SK-N-SH (cell line): ENCODE data around the gene OR2F1. TPM values are rescaled to one million over a fixed set of nuclear protein-coding genes. Genes with fewer than 3 reads are reported as not detected.

Experiments
- CTCF ChIA-PET: fragments of 300-600, 350-600 bp; formaldehyde crosslinking; extraction: SDS; loops from one replicate; lab custom pipeline; 2021; lab: Yijun Ruan, JAX
- POLR2A ChIA-PET: fragments of 350-600 bp; sonication (Branson Sonifier 250); formaldehyde crosslinking; extraction: SDS; loops from one replicate; lab custom pipeline; 2020; ENCODE audit warnings: antibody characterized with exemption, inconsistent platforms; lab: Yijun Ruan, JAX
- DNase-seq: peaks from one replicate; pipeline ENCODE4 v3.0.0; 2012
- H2AFZ ChIP-seq: fragments of 200-600 bp; sonication (generic); 2 replicates; pipeline ENCODE4 v1.8.1; 2016; ENCODE audit warnings: antibody characterized with exemption, mild to moderate bottlenecking, low read depth
- H3F3A ChIP-seq: fragments of 200-600 bp; sonication (generic); replicated peaks from 2 replicates; pipeline ENCODE3; 2016; ENCODE audit warnings: antibody characterized with exemption, mild to moderate bottlenecking; ENCODE audit not compliant: insufficient read depth
- H3K27ac ChIP-seq, 2 experiments: fragments of 200-500 bp in 1 of 2; fragments of 200-600 bp in 1 of 2; sonication (Bioruptor generic) in 1 of 2; sonication (generic), shearing (Covaris generic) in 1 of 2; 2 replicates each; pipeline versions ENCODE4 v1.5.1 to v1.6.1; 2014 to 2016; ENCODE audit warnings: low read depth in 2 of 2, inconsistent platforms in 1 of 2, low read length in 1 of 2, mild to moderate bottlenecking in 1 of 2, mixed read lengths in 1 of 2
- H3K27me3 ChIP-seq: fragments of 200-600 bp; sonication (generic), shearing (Covaris generic); 2 replicates; pipeline ENCODE4 v1.6.1; 2016; ENCODE audit warnings: mixed run types; ENCODE audit not compliant: insufficient read depth
- H3K36me3 ChIP-seq, 2 experiments: fragments of 200-500 bp in 1 of 2; fragments of 200-600 bp in 1 of 2; sonication (Bioruptor generic) in 1 of 2; sonication (generic) in 1 of 2; replicated peaks in 1 of 2; 2 replicates each; pipeline versions ENCODE3 to v1.5.1; 2014 to 2016; ENCODE audit warnings: low read length in 1 of 2, mild to moderate bottlenecking in 1 of 2; ENCODE audit not compliant: insufficient read depth in 2 of 2, control insufficient read depth in 1 of 2
- H3K4me1 ChIP-seq, 2 experiments: fragments of 200-500 bp in 1 of 2; fragments of 200-600 bp in 1 of 2; sonication (Bioruptor generic) in 1 of 2; sonication (generic), shearing (Covaris generic) in 1 of 2; 2 replicates each; pipeline versions ENCODE4 v1.5.1 to v1.6.1; 2014 to 2016; ENCODE audit warnings: low read depth in 1 of 2, low read length in 1 of 2, mixed run types in 1 of 2; ENCODE audit not compliant: insufficient read depth in 2 of 2, control insufficient read depth in 1 of 2
- H3K4me2 ChIP-seq: fragments of 200-600 bp; sonication (generic), shearing (Covaris generic); 2 replicates; pipeline ENCODE4 v1.6.1; 2017; ENCODE audit warnings: mixed run types
- H3K4me3 ChIP-seq, 2 experiments: fragments of 200-500 bp in 1 of 2; fragments of 200-600 bp in 1 of 2; sonication (Bioruptor generic) in 1 of 2; sonication (generic), shearing (Covaris generic) in 1 of 2; 2 replicates each; pipeline versions ENCODE4 v1.5.1 to v1.8.1; 2014 to 2016; ENCODE audit warnings: low read depth in 2 of 2, inconsistent platforms in 1 of 2, low read length in 1 of 2, mild to moderate bottlenecking in 1 of 2, mixed read lengths in 1 of 2, moderate library complexity in 1 of 2
- H3K79me2 ChIP-seq: fragments of 200-600 bp; sonication (generic); 2 replicates; pipeline ENCODE4 v1.8.1; 2017; ENCODE audit warnings: mild to moderate bottlenecking; ENCODE audit not compliant: insufficient read depth
- H3K9ac ChIP-seq: fragments of 200-600 bp; sonication (generic); 2 replicates; pipeline ENCODE4 v1.6.1; 2017; ENCODE audit warnings: mixed run types
- H3K9me2 ChIP-seq: fragments of 200-600 bp; sonication (generic); 2 replicates; pipeline ENCODE4 v1.6.1; 2017; ENCODE audit warnings: mixed run types
- H3K9me3 ChIP-seq: fragments of 200-600 bp; sonication (generic); 2 replicates; pipeline ENCODE4 v1.6.1; 2017; ENCODE audit warnings: mixed run types, mild to moderate bottlenecking, moderate library complexity
- H4K20me1 ChIP-seq: fragments of 200-600 bp; sonication (generic); 2 replicates; pipeline ENCODE4 v1.6.1; 2017; ENCODE audit warnings: mild to moderate bottlenecking, mixed run types; ENCODE audit not compliant: insufficient read depth
- CHD2 ChIP-seq: fragments of 150-350 bp; IDR thresholded peaks from 2 replicates; pipeline ENCODE4 v1.6.1; 2018; ENCODE audit warnings: low read length; ENCODE audit not compliant: partially characterized antibody
- ELF1 ChIP-seq: IDR thresholded peaks from 2 replicates; pipeline ENCODE4 v1.4.0; 2012
- EP300 ChIP-seq, 2 experiments: IDR thresholded peaks; 2 replicates each; pipeline versions ENCODE4 v1.4.0 to v1.6.1; 2012; ENCODE audit warnings: borderline replicate concordance in 1 of 2, low read depth in 1 of 2, low read length in 1 of 2
- EZH2phosphoT487 ChIP-seq: fragments of 200-600 bp; sonication (generic); IDR thresholded peaks from 2 replicates; pipeline ENCODE4 v1.6.1; 2017; ENCODE audit warnings: low read depth, mixed run types, mild to moderate bottlenecking, antibody characterized with exemption, moderate library complexity, borderline replicate concordance
- FOXM1 ChIP-seq: IDR thresholded peaks from 2 replicates; pipeline ENCODE4 v1.4.0; 2012; ENCODE audit warnings: low read depth, mild to moderate bottlenecking
- JUND ChIP-seq: IDR thresholded peaks from 2 replicates; pipeline ENCODE4 v1.4.0; 2012
- MEF2A ChIP-seq: IDR thresholded peaks from 2 replicates; pipeline ENCODE4 v1.4.0; 2012; ENCODE audit warnings: low read depth, borderline replicate concordance
- POLR2AphosphoS5 ChIP-seq: IDR thresholded peaks from 2 replicates; pipeline ENCODE4 v1.6.1; 2012; ENCODE audit warnings: low read depth, low read length
- RAD21 ChIP-seq: IDR thresholded peaks from 2 replicates; pipeline ENCODE4 v1.6.1; 2012; ENCODE audit warnings: mild to moderate bottlenecking, low read length
- RFX5 ChIP-seq: IDR thresholded peaks from 2 replicates; pipeline ENCODE4 v1.6.1; 2012; ENCODE audit warnings: mild to moderate bottlenecking, improper control_type of control experiment, low read length
- RXRA ChIP-seq: IDR thresholded peaks from 2 replicates; pipeline ENCODE4 v1.4.0; 2012; ENCODE audit warnings: low read depth, mild to moderate bottlenecking, borderline replicate concordance
- SIN3A ChIP-seq: IDR thresholded peaks from 2 replicates; pipeline ENCODE4 v1.6.1; 2012; ENCODE audit warnings: low read depth, mild to moderate bottlenecking, low read length, moderate library complexity, borderline replicate concordance
- TAF1 ChIP-seq: IDR thresholded peaks from 2 replicates; pipeline ENCODE4 v1.6.1; 2012; ENCODE audit warnings: low read depth, mild to moderate bottlenecking, low read length, moderate library complexity, borderline replicate concordance
- WGBS: methylation state at CpG from one replicate; pipeline ENCODE4 v1.1.6; 2017; ENCODE audit warnings: low lambda C conversion rate; 5-methylcytosine and 5-hydroxymethylcytosine counted together
- polyA plus RNA-seq, 3 experiments: library from polyadenylated mRNA; depleted of rRNA; stranded (reverse); fragments of >200 nt; gene quantifications; 2 replicates each; pipeline ENCODE4 v1.2.3, GENCODE V29; 2012
- TF ChIP-seq, protein P1 (sequence below): fragments of 200-600 bp; sonication (generic); IDR thresholded peaks from 2 replicates; pipeline ENCODE4 v1.6.1; 2017; ENCODE audit warnings: antibody characterized with exemption, mild to moderate bottlenecking, moderate library complexity
- TF ChIP-seq, protein P2 (sequence below): IDR thresholded peaks from 2 replicates; pipeline ENCODE4; 2012
- TF ChIP-seq, protein P3 (sequence below): IDR thresholded peaks from 2 replicates; pipeline ENCODE4 v1.4.0; 2012; ENCODE audit warnings: low read depth, borderline replicate concordance

The OR2F1 gene
- polyA plus RNA-seq, 1 of the 3 experiments (the other 2 are of a cell fraction): 0.10 TPM

DNA sequence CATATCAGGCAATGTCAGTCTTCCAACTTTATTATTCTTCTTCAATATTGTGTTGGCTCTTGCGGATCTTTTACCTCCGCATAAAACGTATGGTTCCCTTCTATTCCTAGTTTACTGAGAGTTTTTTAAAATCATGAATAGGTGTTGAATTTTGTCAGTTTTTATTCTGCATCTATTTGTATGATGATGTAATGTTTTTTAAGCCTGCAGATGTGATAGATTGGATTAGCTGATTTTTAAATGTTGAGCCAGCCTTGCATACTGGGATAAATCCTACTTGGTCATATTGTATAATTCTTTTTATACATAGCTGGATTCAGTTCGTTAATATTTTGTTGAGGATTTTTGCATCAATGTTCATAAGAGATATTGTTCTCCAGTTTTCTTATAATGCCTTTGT, 9.2 kb upstream of the OR2F1 start:
- Histone ChIP-seq H4K20me1 (no peaks in the 10 kb centered on the region), H3K4me2 (no peak overlapping the region), H3K4me3 (no peak overlapping the region), H2AFZ (no peak overlapping the region), H3K9me2 (no peaks in the 10 kb centered on the region), H3K27ac (no peak overlapping the region), H3K9ac (no peak overlapping the region), H3F3A (no peaks in the 10 kb centered on the region), H3K4me1 (no peaks in the 10 kb centered on the region), H3K79me2 (no peaks in the 10 kb centered on the region), H3K9me3 (0 out of 2 replicates have a peak, but pooled peaks cover 6% of the 10 kb centered on the region), H3K27me3 (no peaks in the 10 kb centered on the region), H3K36me3 (no peaks in the 10 kb centered on the region)
- TF ChIP-seq, protein P1, sequence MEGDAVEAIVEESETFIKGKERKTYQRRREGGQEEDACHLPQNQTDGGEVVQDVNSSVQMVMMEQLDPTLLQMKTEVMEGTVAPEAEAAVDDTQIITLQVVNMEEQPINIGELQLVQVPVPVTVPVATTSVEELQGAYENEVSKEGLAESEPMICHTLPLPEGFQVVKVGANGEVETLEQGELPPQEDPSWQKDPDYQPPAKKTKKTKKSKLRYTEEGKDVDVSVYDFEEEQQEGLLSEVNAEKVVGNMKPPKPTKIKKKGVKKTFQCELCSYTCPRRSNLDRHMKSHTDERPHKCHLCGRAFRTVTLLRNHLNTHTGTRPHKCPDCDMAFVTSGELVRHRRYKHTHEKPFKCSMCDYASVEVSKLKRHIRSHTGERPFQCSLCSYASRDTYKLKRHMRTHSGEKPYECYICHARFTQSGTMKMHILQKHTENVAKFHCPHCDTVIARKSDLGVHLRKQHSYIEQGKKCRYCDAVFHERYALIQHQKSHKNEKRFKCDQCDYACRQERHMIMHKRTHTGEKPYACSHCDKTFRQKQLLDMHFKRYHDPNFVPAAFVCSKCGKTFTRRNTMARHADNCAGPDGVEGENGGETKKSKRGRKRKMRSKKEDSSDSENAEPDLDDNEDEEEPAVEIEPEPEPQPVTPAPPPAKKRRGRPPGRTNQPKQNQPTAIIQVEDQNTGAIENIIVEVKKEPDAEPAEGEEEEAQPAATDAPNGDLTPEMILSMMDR: no peak
- TF ChIP-seq, protein P2, sequence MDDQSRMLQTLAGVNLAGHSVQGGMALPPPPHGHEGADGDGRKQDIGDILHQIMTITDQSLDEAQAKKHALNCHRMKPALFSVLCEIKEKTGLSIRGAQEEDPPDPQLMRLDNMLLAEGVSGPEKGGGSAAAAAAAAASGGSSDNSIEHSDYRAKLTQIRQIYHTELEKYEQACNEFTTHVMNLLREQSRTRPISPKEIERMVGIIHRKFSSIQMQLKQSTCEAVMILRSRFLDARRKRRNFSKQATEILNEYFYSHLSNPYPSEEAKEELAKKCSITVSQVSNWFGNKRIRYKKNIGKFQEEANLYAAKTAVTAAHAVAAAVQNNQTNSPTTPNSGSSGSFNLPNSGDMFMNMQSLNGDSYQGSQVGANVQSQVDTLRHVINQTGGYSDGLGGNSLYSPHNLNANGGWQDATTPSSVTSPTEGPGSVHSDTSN: no peak
- TF ChIP-seq RAD21 (no peak), SIN3A (no peak), POLR2AphosphoS5 (no peak), RXRA (no peak), JUND (no peak), EP300 (IDR thresholded peaks at IDR 0.05; ENCODE audit: borderline replicate concordance in 1 of 2, low read depth in 1 of 2, low read length in 1 of 2) (no peak), FOXM1 (no peak), CHD2 (no peak)
- ChIA-PET CTCF (no interaction called here), POLR2A (no interaction called here)
- DNase-seq: no peak
- WGBS: 71% methylated on average over 4 of the region's 4 CpGs

DNA sequence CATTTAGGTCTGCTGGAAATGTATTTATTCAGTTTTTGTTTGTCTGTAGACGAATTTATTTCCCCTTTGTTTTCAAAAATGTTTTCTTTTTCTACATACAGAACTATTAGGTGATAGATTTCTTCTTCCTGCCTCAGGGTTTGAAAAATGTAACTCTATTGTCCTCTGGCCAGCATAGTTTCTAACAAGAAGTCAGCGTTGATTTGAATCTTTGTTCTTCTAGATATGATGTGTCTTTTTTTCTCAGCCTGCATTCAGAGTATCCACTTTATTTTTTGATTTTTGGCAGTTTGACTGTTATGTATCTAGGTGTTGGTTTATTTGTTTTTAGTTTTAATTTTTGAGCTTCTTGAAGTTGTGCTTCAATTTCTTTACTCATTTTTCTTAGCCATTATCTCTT, 7.5 kb upstream of the OR2F1 start:
- H3K9me2 ChIP-seq: no peaks in the 10 kb centered on the region
- ChIA-PET POLR2A (no interaction called here), CTCF (interaction anchor here (0.7 kb wide), 1 partner anchor 762 kb away, joined by 3 read pairs; no protein-coding TSS in a partner anchor)
- H3K4me1 ChIP-seq: no peaks in the 10 kb centered on the region
- no peak overlapping the region for H2AFZ ChIP-seq
- no peak overlapping the region for H3K9ac ChIP-seq
- 0 out of 2 replicates have a peak, but pooled peaks cover 6% of the 10 kb centered on the region for H3K9me3 ChIP-seq
- no peaks in the 10 kb centered on the region for H3F3A ChIP-seq
- no peak overlapping the region for H3K27ac ChIP-seq
- no peaks in the 10 kb centered on the region for H4K20me1 ChIP-seq
- no peak overlapping the region for H3K4me2 ChIP-seq
- H3K4me3 ChIP-seq: no peak overlapping the region
- 32% methylated on average over 2 of the region's 2 CpGs for WGBS
- no peaks in the 10 kb centered on the region for H3K79me2 ChIP-seq
- DNase-seq: no peak
- H3K36me3 ChIP-seq: no peaks in the 10 kb centered on the region
- H3K27me3 ChIP-seq: no peaks in the 10 kb centered on the region; the same call in 1 of the 2 replicates
- TF ChIP-seq EZH2phosphoT487 (no peak), RAD21 (no peak), RFX5 (no peak), EP300 (IDR thresholded peaks at IDR 0.05; ENCODE audit: borderline replicate concordance in 1 of 2, low read depth in 1 of 2, low read length in 1 of 2) (no peak), POLR2AphosphoS5 (no peak), MEF2A (no peak), FOXM1 (no peak), RXRA (no peak), ELF1 (no peak), TAF1 (no peak)
- TF ChIP-seq, protein P1: no peak
- TF ChIP-seq, protein P3, sequence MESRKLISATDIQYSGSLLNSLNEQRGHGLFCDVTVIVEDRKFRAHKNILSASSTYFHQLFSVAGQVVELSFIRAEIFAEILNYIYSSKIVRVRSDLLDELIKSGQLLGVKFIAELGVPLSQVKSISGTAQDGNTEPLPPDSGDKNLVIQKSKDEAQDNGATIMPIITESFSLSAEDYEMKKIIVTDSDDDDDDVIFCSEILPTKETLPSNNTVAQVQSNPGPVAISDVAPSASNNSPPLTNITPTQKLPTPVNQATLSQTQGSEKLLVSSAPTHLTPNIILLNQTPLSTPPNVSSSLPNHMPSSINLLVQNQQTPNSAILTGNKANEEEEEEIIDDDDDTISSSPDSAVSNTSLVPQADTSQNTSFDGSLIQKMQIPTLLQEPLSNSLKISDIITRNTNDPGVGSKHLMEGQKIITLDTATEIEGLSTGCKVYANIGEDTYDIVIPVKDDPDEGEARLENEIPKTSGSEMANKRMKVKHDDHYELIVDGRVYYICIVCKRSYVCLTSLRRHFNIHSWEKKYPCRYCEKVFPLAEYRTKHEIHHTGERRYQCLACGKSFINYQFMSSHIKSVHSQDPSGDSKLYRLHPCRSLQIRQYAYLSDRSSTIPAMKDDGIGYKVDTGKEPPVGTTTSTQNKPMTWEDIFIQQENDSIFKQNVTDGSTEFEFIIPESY: no peak
